Activated CD8-positive, alpha-beta memory T cell treated with anti-CD3 and anti-CD28 coated beads for 36 hours (primary cell): ENCODE measurements around the gene ARID1B. TPM values are rescaled to one million over a fixed set of nuclear protein-coding genes. Genes with fewer than 3 reads are reported as not detected.

Source experiments
- CTCF ChIA-PET: fragments of 350-600 bp; sonication (Branson Sonifier 250); formaldehyde crosslinking; loops from one replicate; lab custom pipeline; 2021; ENCODE audit warnings: antibody characterized with exemption; lab: Charles Lee
- POLR2A ChIA-PET: fragments of 350-600 bp; sonication (Branson Sonifier 250); formaldehyde crosslinking; loops from one replicate; lab custom pipeline; 2021; ENCODE audit warnings: antibody characterized with exemption; lab: Charles Lee
- total RNA-seq, 2 experiments: library from RNA; stranded (reverse); gene quantifications; one replicate each; pipeline ENCODE4 v1.2.3, GENCODE V29; 2021

ARID1B gene
- total RNA-seq, 2 experiments from 2014 or later = 48.4 to 49.5 TPM

- CTCF ChIA-PET = interaction anchor here (1.2 kb wide), 1 partner anchor 13 kb away, joined by 3 read pairs; no protein-coding TSS in a partner anchor
- POLR2A ChIA-PET = interaction anchor here (0.5 kb wide), 1 partner anchor 20 kb away, joined by 3 read pairs; no protein-coding TSS in a partner anchor
These were observed 134.4 kb downstream of the ARID1B start for GRCh38 chr6:156911581-156911980.

- POLR2A ChIA-PET = no interaction called here
- CTCF ChIA-PET = no interaction called here
These were observed 135.3 kb downstream of the ARID1B start for GRCh38 chr6:156912431-156912830.

- CTCF ChIA-PET = no interaction called here
- POLR2A ChIA-PET = no interaction called here
These were observed 137.0 kb downstream of the ARID1B start for GRCh38 chr6:156914181-156914580.

- CTCF ChIA-PET = no interaction called here
- POLR2A ChIA-PET = no interaction called here
These were observed 139.1 kb downstream of the ARID1B start for GRCh38 chr6:156916130-156916801.

- ChIA-PET POLR2A (no interaction called here), CTCF (no interaction called here)
These were observed 140.0 kb downstream of the ARID1B start for GRCh38 chr6:156917213-156917612.

DNA sequence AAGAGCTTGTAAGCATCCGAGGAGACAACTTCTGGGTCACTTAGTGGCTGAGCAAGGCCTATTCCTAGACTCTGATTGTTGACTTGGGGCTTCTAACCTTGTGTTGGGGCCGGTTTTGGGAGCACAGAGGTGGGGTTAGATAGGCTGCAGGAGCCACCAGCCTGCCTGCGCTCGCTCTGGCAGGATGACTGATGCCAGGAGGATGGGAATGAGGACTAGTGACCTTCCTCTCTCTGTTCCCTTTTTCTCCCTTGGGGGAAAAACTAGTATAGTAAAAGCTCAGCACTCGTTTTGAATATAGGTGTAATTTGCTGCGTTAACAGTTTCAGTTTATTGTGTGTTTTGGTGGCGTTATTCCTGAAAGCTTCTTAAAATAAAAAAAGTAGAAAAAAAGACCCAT is 141.5 kb downstream of the ARID1B start:
- ChIA-PET CTCF (no interaction called here), POLR2A (no interaction called here)

GRCh38 chr6:156919370-156919769 is 142.2 kb downstream of the ARID1B start:
- POLR2A ChIA-PET = no interaction called here
- CTCF ChIA-PET = interaction anchor here (0.6 kb wide), 1 partner anchor 125 kb away, joined by 5 read pairs; no protein-coding TSS in a partner anchor

GRCh38 chr6:156919814-156920369 is 142.7 kb downstream of the ARID1B start:
- POLR2A ChIA-PET = no interaction called here

GRCh38 chr6:156924246-156924645 is 147.1 kb downstream of the ARID1B start:
- POLR2A ChIA-PET = no interaction called here
- CTCF ChIA-PET = no interaction called here

More at GRCh38 chr6:156919814-156920369, 142.7 kb downstream of the ARID1B start:
- CTCF ChIA-PET = interaction anchor here (0.6 kb wide), 1 partner anchor 125 kb away, joined by 5 read pairs; no protein-coding TSS in a partner anchor

- POLR2A ChIA-PET = interaction anchor here (0.5 kb wide), 1 partner anchor 18 kb away, joined by 6 read pairs; no protein-coding TSS in a partner anchor
- CTCF ChIA-PET = no interaction called here
These were observed 147.8 kb downstream of the ARID1B start for GRCh38 chr6:156925026-156925425.

DNA sequence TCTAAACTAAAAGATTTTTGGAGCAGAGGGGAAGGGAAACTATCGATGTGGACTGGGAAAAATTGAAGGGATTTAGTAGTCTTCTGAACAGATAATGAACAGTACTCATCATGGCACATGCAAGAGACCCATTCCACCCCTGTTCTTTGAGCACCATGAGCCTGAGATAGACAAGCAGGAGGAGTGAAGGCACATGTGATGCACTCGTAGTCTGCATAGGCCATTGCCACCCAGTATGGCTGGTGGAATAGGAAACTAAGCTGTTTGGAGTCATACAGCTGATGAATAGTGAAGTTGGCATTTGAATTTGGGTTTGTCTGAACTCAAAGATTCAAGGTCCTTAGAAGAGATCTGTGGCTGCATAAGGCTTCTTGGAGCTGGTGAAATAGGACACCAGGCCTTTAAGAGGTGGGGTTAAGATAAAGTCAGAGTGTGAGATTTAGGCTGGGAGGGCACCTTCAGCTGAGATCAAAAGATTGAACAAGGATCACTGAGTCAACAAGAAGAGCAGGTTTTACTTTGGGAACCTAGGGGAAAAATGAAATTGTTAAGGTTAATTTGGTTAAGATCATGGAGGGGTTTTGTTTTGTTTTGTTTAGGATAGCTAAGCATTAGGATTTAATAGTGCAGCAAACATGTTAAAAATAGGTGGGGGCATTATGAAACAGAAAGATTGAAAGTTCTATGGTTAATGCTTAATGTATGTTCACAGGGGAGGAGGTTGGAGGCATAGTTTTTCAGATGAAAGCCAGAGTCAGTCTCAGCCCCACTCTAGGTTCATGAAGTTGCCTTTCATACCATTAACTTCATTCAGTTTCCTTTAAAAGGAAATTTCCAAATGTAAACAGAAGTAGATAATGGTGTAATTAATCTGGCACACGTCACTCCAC is 148.8 kb downstream of the ARID1B start:
- ChIA-PET CTCF (no interaction called here), POLR2A (interaction anchor here (0.5 kb wide), 1 partner anchor 17 kb away, joined by 6 read pairs; no protein-coding TSS in a partner anchor)

- ChIA-PET CTCF (interaction anchor here (0.6 kb wide), 1 partner anchor 20 kb away, joined by 5 read pairs; no protein-coding TSS in a partner anchor), POLR2A (no interaction called here)
These were observed 150.9 kb downstream of the ARID1B start for GRCh38 chr6:156928126-156928525.

DNA sequence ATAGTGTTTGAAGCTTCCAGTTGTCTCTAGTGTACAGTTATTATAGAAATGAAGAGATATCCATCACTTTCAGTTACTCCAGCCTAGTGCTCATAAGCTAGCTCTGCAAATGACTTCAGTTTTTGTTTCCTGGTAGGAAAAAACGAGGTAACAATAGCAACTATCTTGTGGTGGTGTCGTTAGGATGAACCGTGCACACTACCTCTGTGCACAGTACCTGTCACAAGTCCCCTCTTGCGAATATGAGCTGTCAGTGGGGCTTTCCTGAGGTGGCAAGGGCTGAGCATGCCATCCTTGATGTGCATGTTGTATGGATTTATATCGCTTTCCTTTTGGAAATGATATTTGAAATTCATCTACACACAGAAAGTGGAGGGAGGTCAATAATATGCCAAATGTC is 151.8 kb downstream of the ARID1B start:
- ChIA-PET POLR2A (no interaction called here), CTCF (no interaction called here)

- POLR2A ChIA-PET = interaction anchor here (0.6 kb wide), 3 partner anchors 19 to 124 kb away, joined by 3 to 5 read pairs (median 5); no protein-coding TSS in a partner anchor
- CTCF ChIA-PET = interaction anchor here (0.7 kb wide), 1 partner anchor 89 kb away, joined by 3 read pairs; no protein-coding TSS in a partner anchor
These were observed 154.1 kb downstream of the ARID1B start for GRCh38 chr6:156931283-156931682.

DNA sequence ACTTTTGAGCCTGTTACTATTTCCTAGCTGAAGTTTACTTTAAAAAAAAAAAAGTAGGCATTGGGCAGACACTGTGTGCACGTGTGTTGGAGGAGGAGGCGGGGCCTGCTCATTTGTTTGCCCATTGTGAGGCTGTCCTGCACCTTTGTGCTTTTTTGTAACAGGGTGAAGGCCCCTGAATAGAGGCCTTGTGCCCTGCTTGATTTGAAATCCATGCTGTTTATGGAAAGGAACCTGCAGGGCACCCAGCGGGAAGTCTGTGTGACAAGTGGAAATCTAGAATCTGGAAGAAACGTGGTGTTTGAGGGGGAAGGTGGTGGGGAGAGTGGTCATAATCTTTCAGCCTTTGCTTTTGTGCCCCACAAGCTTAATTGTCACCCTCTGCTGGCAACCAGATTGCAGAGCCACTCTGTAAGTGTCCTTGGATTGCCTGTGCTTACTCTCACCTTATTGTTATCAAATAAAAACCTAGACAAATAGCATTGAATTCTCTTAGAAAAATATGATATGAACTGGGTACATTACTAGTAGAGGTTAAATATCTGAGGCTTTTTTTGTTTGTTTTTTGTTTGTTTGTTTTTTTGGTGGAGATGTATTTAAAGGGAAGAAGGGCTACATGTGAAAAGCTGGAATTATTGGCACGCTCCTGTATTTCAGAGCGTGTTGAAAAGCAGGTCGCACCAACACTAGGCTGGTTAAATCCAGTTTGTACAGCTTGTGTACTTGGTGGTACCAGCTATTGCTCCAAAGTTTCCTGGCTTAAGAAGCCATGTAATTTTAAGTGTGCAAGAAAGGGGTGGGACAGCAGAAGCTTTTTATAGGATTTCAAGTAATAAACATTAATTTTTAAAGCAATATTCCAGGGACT is 156.3 kb downstream of the ARID1B start:
- CTCF ChIA-PET = interaction anchor here (0.7 to 1.4 kb wide), 2 partner anchors 11 to 132 kb away, joined by 3 to 4 read pairs; no protein-coding TSS in a partner anchor
- POLR2A ChIA-PET = no interaction called here

- ChIA-PET CTCF (no interaction called here), POLR2A (no interaction called here)
These were observed 156.9 kb downstream of the ARID1B start for GRCh38 chr6:156934069-156934460.

- POLR2A ChIA-PET = no interaction called here
- CTCF ChIA-PET = no interaction called here
These were observed 157.8 kb downstream of the ARID1B start for GRCh38 chr6:156935000-156935399.

DNA sequence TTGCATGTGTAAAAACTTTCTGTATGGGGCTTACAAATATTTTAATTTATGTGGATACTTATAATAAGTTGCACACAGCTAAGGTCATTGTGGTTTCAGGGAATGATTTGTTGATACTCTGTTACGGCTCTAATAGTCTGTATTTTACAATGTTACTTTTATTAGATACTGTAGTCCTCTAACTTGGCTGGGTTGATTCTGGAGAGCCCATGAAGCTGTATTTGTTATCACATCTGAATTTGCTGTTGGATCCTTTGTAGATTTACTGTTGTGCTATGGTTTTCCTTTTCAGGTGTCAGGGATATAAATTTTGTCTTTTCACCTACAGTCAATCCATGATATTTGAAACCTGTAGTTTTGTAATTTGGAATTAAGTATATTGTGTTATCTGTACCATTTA is 161.0 kb downstream of the ARID1B start:
- POLR2A ChIA-PET = no interaction called here
- CTCF ChIA-PET = no interaction called here

GRCh38 chr6:156940221-156940620 is 163.0 kb downstream of the ARID1B start:
- POLR2A ChIA-PET = no interaction called here
- CTCF ChIA-PET = no interaction called here
